ENCODE measurements around the gene HMX3. TPM values are rescaled to one million over a fixed set of nuclear protein-coding genes. Genes with fewer than 3 reads are reported as not detected.

The HMX3 gene
- total and polyA plus RNA-seq, 9 donors = 0.23 TPM; not detected in 8

DNA sequence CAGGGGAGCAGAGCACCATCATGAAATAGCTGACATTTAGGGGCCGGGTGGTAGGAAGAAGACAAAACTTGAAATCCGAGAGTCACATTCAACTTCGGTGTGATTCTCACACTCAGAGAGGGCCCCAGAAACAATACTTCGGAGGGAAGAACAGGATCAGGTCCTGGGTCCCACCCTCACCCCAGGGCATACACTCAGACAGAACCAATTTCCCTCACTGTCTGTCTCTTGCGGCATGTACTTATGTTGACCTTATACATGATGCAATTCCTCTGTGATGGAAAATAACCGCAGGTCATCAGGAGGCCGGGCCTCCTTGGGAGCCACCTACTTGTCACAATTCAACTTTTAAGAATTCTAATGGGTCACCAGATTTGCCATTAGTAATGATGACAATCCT lies 26.3 kb upstream of the HMX3 start:
- no peak for TF ChIP-seq POLR2A (IDR thresholded peaks at IDR 0.05)
- TF ChIP-seq, protein P1, sequence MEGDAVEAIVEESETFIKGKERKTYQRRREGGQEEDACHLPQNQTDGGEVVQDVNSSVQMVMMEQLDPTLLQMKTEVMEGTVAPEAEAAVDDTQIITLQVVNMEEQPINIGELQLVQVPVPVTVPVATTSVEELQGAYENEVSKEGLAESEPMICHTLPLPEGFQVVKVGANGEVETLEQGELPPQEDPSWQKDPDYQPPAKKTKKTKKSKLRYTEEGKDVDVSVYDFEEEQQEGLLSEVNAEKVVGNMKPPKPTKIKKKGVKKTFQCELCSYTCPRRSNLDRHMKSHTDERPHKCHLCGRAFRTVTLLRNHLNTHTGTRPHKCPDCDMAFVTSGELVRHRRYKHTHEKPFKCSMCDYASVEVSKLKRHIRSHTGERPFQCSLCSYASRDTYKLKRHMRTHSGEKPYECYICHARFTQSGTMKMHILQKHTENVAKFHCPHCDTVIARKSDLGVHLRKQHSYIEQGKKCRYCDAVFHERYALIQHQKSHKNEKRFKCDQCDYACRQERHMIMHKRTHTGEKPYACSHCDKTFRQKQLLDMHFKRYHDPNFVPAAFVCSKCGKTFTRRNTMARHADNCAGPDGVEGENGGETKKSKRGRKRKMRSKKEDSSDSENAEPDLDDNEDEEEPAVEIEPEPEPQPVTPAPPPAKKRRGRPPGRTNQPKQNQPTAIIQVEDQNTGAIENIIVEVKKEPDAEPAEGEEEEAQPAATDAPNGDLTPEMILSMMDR (IDR thresholded peaks at IDR 0.05) = no peak
- TF ChIP-seq EP300 (IDR thresholded peaks at IDR 0.05) = no peak
- no peaks in the 10 kb centered on the region for H3K4me1 ChIP-seq (ENCODE audit: insufficient read depth)
- 66 to 67% (median 67%) methylated on average over 7 of the region's 7 CpGs for WGBS, 3 donors
- DNase-seq = no peak
- H3K27me3 ChIP-seq = no peaks in the 10 kb centered on the region
- H3K27ac ChIP-seq = no peak overlapping the region
- H3K9me3 ChIP-seq = no peaks in the 10 kb centered on the region
- H3K36me3 ChIP-seq = no peaks in the 10 kb centered on the region
- H3K4me3 ChIP-seq = no peak overlapping the region
- intact Hi-C loops (cut with DNase I) = no loop called here

DNA sequence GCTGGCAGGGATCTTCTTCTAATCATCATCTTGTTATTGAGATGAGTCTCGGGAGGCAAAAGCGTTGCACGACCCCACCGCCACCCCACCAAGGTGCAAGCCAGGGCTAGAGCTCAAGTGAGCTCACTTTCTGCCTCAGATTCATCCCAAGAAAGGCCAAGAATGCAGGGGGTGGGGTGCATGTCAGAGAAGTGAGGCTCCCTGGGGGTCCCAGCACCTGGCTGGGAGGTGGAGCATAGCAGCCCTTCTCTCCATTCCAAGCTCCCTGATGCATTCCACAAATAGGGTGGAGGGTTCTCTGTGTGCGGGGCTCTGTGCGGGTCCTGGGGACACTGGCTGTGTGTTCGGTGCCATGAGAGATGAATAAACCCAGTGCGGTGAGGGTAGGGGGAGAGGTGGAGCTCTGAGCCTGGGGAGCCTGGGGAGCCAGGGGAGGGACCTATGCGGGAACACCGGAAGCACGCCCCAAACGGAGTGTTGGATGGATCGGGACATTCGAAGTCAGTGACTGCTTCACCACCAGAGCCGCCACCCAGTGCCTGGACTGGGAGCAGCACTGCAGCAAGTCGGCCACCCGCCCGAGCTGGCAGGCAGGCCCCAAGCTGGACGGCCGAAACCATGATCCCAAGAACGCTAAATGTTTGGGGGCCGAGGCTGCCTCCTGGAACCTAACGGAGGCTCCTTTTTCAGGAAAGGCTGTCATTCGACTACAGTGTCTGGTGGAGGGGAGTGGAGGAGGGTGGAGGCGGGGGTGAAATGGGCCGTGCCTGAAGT lies 17.9 kb upstream of the HMX3 start:
- WGBS, 3 donors = 4 to 6% (median 5%) methylated on average over 26 of the region's 26 CpGs
- Histone ChIP-seq H3K4me1 (ENCODE audit: insufficient read depth) (no peaks in the 10 kb centered on the region), H3K4me3 (no peak overlapping the region), H3K36me3 (no peaks in the 10 kb centered on the region), H3K27me3 (no peaks in the 10 kb centered on the region), H3K9me3 (no peaks in the 10 kb centered on the region), H3K27ac (no peak overlapping the region)
- DNase-seq = no peak
- no peak for TF ChIP-seq EP300 (IDR thresholded peaks at IDR 0.05)
- intact Hi-C loops (cut with DNase I) = no loop called here

DNA sequence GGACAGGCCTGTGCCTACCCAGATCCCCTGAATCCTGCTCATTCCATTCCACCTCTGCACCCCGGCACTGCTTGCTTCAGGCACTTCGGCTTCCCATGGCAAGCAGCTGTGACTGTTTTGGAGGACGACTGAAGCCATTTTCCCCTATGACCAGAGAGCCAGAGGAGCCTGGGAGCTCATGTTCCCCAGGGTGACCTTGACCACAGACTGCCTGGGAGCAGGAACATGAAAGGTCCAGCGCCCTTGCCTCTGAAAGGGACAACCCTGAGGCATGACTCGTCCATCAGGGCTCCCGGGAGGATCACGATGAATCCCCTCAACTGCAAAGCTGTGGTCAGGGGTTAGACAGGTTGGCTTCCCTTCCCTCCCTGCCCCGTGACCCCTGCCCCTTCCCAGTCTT lies 16.7 kb upstream of the HMX3 start:
- Histone ChIP-seq H3K9me3 (no peaks in the 10 kb centered on the region), H3K4me3 (no peak overlapping the region), H3K4me1 (ENCODE audit: insufficient read depth) (no peaks in the 10 kb centered on the region), H3K27ac (no peak overlapping the region), H3K36me3 (no peaks in the 10 kb centered on the region), H3K27me3 (no peaks in the 10 kb centered on the region)
- 56 to 66% (median 62%) methylated on average over 8 of the region's 8 CpGs for WGBS, 3 donors
- DNase-seq = no peak
- intact Hi-C loops (cut with DNase I) = no loop called here
- TF ChIP-seq, protein P1 (IDR thresholded peaks at IDR 0.05) = no peak
- TF ChIP-seq POLR2A (IDR thresholded peaks at IDR 0.05) (no peak), EP300 (IDR thresholded peaks at IDR 0.05) (no peak)

DNA sequence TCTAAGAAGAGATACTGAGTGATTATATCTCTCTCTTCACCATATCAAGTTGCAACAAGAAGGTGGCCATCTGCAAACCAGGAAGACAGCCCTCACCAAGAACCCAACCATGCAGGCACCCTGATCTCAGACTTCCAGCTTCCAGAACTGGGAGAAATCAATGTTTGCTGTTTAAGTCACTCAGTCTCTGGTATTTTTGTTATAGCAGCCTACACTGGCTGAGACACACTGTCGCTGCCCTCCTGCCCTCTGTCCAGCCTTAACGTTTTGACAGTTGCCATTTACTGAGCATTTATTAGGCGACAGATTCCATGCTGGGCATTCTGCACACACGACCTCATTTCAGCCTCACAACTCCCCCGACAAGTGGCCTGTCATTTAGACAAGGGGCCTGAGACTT lies 9.5 kb upstream of the HMX3 start:
- H3K9me3 ChIP-seq = peaks cover 0 to 3% of the 10 kb centered on the region in 2 donors
- no peaks in the 10 kb centered on the region for H3K4me1 ChIP-seq (ENCODE audit: insufficient read depth)
- H3K36me3 ChIP-seq = no peaks in the 10 kb centered on the region
- no peak for TF ChIP-seq EP300 (IDR thresholded peaks at IDR 0.05)
- no peak for TF ChIP-seq POLR2A (IDR thresholded peaks at IDR 0.05)
- TF ChIP-seq, protein P1 (IDR thresholded peaks at IDR 0.05) = no peak
- WGBS, 3 donors = 59 to 71% (median 63%) methylated on average over 5 of the region's 5 CpGs
- H3K27ac ChIP-seq = no peak overlapping the region
- H3K4me3 ChIP-seq = no peak overlapping the region
- intact Hi-C loops (cut with DNase I) = no loop called here
- H3K27me3 ChIP-seq = no peaks in the 10 kb centered on the region
- DNase-seq = no peak

DNA sequence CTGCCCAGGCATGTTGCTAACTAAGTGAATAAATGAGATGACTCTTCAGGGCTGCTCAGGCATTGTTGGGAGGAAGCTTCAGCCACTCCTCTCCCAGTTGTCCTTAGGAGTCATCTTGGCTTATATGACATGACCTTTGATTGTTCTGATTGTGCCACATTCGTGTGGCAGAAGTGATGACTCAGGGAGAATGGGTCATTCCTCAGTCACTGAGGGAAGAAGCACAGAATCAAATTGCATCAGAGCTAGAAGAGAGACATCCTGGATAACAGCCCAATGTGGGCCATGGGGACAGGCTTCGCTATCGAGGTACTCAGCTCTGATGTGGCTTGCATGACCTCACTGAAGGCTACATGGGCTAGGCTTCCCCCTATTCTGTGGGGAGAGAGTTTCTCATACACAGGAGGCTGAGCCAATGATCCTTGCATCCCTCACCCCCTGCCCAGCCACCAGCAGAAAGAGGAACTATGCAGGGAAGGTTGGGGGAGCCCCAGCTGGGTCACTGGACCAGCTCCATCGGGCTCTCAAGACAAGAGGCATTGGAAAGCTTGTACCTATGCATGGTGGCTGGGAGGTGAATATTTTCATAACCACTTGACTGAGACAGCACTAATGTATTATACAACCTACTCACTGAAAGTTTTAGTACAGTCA lies 6.0 kb upstream of the HMX3 start:
- no peak for DNase-seq
- Histone ChIP-seq H3K4me3 (no peak overlapping the region), H3K9me3 (peaks cover 0 to 3% of the 10 kb centered on the region in 2 donors), H3K4me1 (ENCODE audit: insufficient read depth) (peaks cover 4% of the 10 kb centered on the region), H3K27me3 (peaks cover under 1% of the 10 kb centered on the region), H3K36me3 (no peaks in the 10 kb centered on the region), H3K27ac (no peak overlapping the region)
- intact Hi-C loops (cut with DNase I) = loop anchor here in 3 of 4 donors (5.0 to 10.0 kb wide), 3 partner anchors 425 to 835 kb away; no protein-coding TSS in a partner anchor
- TF ChIP-seq, protein P1 (IDR thresholded peaks at IDR 0.05) = no peak
- no peak for TF ChIP-seq POLR2A (IDR thresholded peaks at IDR 0.05)
- TF ChIP-seq EP300 (IDR thresholded peaks at IDR 0.05) = no peak
- WGBS, 3 donors = 69 to 82% (median 74%) methylated on average over 4 of the region's 4 CpGs

All from ovary (tissue), 9 donors.